GM20000 (cell line): ENCODE data around the gene ABCG4.
"Not testable (repeated sequence)": the region's sequence is repeated elsewhere in the genome, so short reads cannot be mapped to it uniquely, and the experiment has no call there.

Experiments
- DNase-seq: peaks from one replicate; pipeline ENCODE4 v3.0.0; 2012; ENCODE audit warnings: low spot score
- CTCF ChIP-seq: IDR thresholded peaks from 2 replicates; pipeline ENCODE4 v1.5.1; 2012; ENCODE audit warnings: mild to moderate bottlenecking, control low read depth; ENCODE audit errors: extremely low read depth, missing control alignments

ABCG4 gene

GRCh38 chr11:119196833-119197483 lies 48.1 kb downstream of the ABCG4 start:
- DNase-seq = peak; percentile 87
- TF ChIP-seq CTCF = peak; percentile 15

- DNase-seq = no peak
- no peak for TF ChIP-seq CTCF
Observed at GRCh38 chr11:119198925-119199324, 50.1 kb downstream of the ABCG4 start.

GRCh38 chr11:119201236-119201635 lies 52.4 kb downstream of the ABCG4 start:
- not testable (repeated sequence) for DNase-seq

- no peak for DNase-seq
- no peak for TF ChIP-seq CTCF
Observed at GRCh38 chr11:119202554-119202953, 53.7 kb downstream of the ABCG4 start.

GRCh38 chr11:119204066-119204465 lies 55.2 kb downstream of the ABCG4 start:
- TF ChIP-seq CTCF = no peak

GRCh38 chr11:119205080-119205479 lies 56.2 kb downstream of the ABCG4 start:
- DNase-seq = peak; percentile 25

More at GRCh38 chr11:119204066-119204465, 55.2 kb downstream of the ABCG4 start:
- no peak for DNase-seq

GRCh38 chr11:119205574-119206510 lies 57.0 kb downstream of the ABCG4 start, which contains the start of gene CBL:
Gene CBL (plus strand): TSS chr11:119206339. CDS start chr11:119206418, 79 bp downstream.
- TF ChIP-seq CTCF = peak; percentile 65
- peak; percentile 97 for DNase-seq

More at GRCh38 chr11:119205080-119205479, 56.2 kb downstream of the ABCG4 start:
- no peak for TF ChIP-seq CTCF
